ENCODE measurements around the gene ANGPTL2. TPM values are rescaled to one million over a fixed set of nuclear protein-coding genes. Genes with fewer than 3 reads are reported as not detected.

The ANGPTL2 gene
- total and polyA plus RNA-seq, 4 donors, result 0.93 to 3.2 (median 1.9) TPM

DNA sequence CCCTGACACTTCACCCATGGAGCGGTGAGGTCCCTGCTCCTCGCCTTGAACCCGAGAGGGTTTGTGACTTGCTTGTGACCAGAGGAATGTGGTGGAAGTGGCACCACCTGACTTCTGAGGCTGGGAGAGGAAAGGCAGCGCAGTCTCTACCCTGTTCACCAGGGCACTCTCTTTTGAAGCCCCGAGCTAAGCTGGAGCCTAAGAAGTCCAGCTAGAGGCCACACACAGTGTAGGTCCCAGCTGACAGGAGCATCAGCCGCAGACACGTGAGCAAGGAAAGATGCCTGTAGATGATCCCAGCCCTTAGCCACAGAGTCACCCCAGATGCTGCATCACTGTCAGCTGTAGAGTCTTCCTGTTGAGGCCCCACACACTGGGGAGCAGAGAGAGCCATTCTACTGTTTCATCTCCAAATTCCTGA, 1.7 kb upstream of the ANGPTL2 start:
- Histone ChIP-seq H3K27me3 (ENCODE audit: control insufficient read depth in 4 of 4, insufficient read depth in 4 of 4, low read length in 3 of 4) (no peaks in the 10 kb centered on the region), H3K36me3 (ENCODE audit: control insufficient read depth in 4 of 4, insufficient read depth in 3 of 4, low read depth in 1 of 4, low read length in 3 of 4) (no peaks in the 10 kb centered on the region), H3K27ac (ENCODE audit: low read depth in 1 of 2, low read length in 2 of 2) (no peak overlapping the region), H3K9ac (ENCODE audit: low read depth in 1 of 2, low read length in 2 of 2) (no peak overlapping the region), H3K4me3 (ENCODE audit: low read depth in 1 of 3, low read length in 3 of 3) (no peak overlapping the region), H3K9me3 (ENCODE audit: control insufficient read depth in 4 of 4, low read length in 3 of 4) (no peaks in the 10 kb centered on the region), H3K4me1 (ENCODE audit: control insufficient read depth in 4 of 4, insufficient read depth in 4 of 4, low read length in 3 of 4) (peaks cover 3 to 24% (median 10%) of the 10 kb centered on the region in 4 donors)
- 98% methylated on average over 7 of the region's 7 CpGs for WGBS
- TF ChIP-seq CTCF (IDR thresholded peaks at IDR 0.05; ENCODE audit: low read depth, low read length, missing input control) (no peak), NR2F2 (IDR thresholded peaks at IDR 0.05) (no peak), GABPA (IDR thresholded peaks at IDR 0.05 in 1 of 2, conservative IDR thresholded peaks at IDR 0.05 in 1 of 2) (no peak), TAF1 (conservative IDR thresholded peaks at IDR 0.05) (no peak), EGR1 (IDR thresholded peaks at IDR 0.05; ENCODE audit: low read depth in 2 of 2) (no peak), FOXA1 (IDR thresholded peaks at IDR 0.05) (no peak), RXRA (IDR thresholded peaks at IDR 0.05) (no peak), ATF3 (IDR thresholded peaks at IDR 0.05) (no peak), RAD21 (IDR thresholded peaks at IDR 0.05) (no peak), JUND (IDR thresholded peaks at IDR 0.05) (no peak), HNF4G (IDR thresholded peaks at IDR 0.05) (no peak), HNF4A (conservative IDR thresholded peaks at IDR 0.05) (no peak), FOXA2 (IDR thresholded peaks at IDR 0.05) (no peak), YY1 (IDR thresholded peaks at IDR 0.05) (no peak), SP1 (IDR thresholded peaks at IDR 0.05) (no peak), REST (IDR thresholded peaks at IDR 0.05) (no peak)
- TF ChIP-seq, protein P1, sequence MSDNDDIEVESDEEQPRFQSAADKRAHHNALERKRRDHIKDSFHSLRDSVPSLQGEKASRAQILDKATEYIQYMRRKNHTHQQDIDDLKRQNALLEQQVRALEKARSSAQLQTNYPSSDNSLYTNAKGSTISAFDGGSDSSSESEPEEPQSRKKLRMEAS (IDR thresholded peaks at IDR 0.05), result no peak
- TF ChIP-seq, protein P2, sequence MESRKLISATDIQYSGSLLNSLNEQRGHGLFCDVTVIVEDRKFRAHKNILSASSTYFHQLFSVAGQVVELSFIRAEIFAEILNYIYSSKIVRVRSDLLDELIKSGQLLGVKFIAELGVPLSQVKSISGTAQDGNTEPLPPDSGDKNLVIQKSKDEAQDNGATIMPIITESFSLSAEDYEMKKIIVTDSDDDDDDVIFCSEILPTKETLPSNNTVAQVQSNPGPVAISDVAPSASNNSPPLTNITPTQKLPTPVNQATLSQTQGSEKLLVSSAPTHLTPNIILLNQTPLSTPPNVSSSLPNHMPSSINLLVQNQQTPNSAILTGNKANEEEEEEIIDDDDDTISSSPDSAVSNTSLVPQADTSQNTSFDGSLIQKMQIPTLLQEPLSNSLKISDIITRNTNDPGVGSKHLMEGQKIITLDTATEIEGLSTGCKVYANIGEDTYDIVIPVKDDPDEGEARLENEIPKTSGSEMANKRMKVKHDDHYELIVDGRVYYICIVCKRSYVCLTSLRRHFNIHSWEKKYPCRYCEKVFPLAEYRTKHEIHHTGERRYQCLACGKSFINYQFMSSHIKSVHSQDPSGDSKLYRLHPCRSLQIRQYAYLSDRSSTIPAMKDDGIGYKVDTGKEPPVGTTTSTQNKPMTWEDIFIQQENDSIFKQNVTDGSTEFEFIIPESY (IDR thresholded peaks at IDR 0.05), result no peak
- DNase-seq (ENCODE audit: low spot score), result no peak
